GM18507 (cell line): ENCODE measurements around the gene CHCHD6.

Experiments used
- DNase-seq: peaks from one replicate; pipeline ENCODE4 v3.0.0; 2011; ENCODE audit warnings: low read depth; ENCODE audit not compliant: insufficient read length; ENCODE audit errors: extremely low spot score
- FAIRE-seq: peaks from 2 replicates; lab custom pipeline; 2011; peaks lifted over from hg19 to GRCh38; lab: Jason Lieb, UNC

CHCHD6 gene

GRCh38 chr3:127003601-127004280, 299.7 kb downstream of the CHCHD6 start:
- DNase-seq (no peak), FAIRE-seq (no peak)

- no peak for FAIRE-seq
Measured at GRCh38 chr3:127004641-127005397, 300.8 kb downstream of the CHCHD6 start.

GRCh38 chr3:127005864-127006500, 301.9 kb downstream of the CHCHD6 start:
- DNase-seq: no peak
- FAIRE-seq: no peak

More at GRCh38 chr3:127004641-127005397, 300.8 kb downstream of the CHCHD6 start:
- DNase-seq: no peak

GRCh38 chr3:127006781-127007436, 302.9 kb downstream of the CHCHD6 start:
- no peak for FAIRE-seq

GRCh38 chr3:127008236-127008635, 304.2 kb downstream of the CHCHD6 start:
- DNase-seq: no peak

More at GRCh38 chr3:127006781-127007436, 302.9 kb downstream of the CHCHD6 start:
- no peak for DNase-seq

GRCh38 chr3:127009531-127009930, 305.5 kb downstream of the CHCHD6 start:
- DNase-seq (no peak), FAIRE-seq (no peak)

More at GRCh38 chr3:127008236-127008635, 304.2 kb downstream of the CHCHD6 start:
- no peak for FAIRE-seq
